GM12878 (cell line): ENCODE data around the gene GNA15. TPM values are rescaled to one million over a fixed set of nuclear protein-coding genes. Genes with fewer than 3 reads are reported as not detected.

Source experiments
- ATAC-seq: fragments of 200-7000 bp; cut with Tn5 transposase; 3 replicates; pipeline ENCODE4 v1.9.1; 2020; ENCODE audit warnings: mild to moderate bottlenecking, moderate library complexity
- BruUV-seq: library from RNA; stranded (reverse); fragments of 400-500 nt; replicated peaks from 2 replicates; lab custom pipeline; 2021; lab: Mats Ljungman, UMichigan
- CTCF ChIA-PET: fragments of 300-600 bp; sonication (Branson Sonifier 250); formaldehyde crosslinking; extraction: SDS; loops from one replicate; lab custom pipeline; 2021; ENCODE audit warnings: inconsistent platforms; lab: Yijun Ruan, JAX
- POLR2A ChIA-PET: fragments of 350-600 bp; formaldehyde crosslinking; extraction: SDS; loops from one replicate; lab custom pipeline; 2021; ENCODE audit warnings: inconsistent platforms; lab: Charles Lee
- RAD21 ChIA-PET: fragments of 300-600 bp; sonication (Branson Sonifier 250); formaldehyde crosslinking; loops from one replicate; lab custom pipeline; 2023; ENCODE audit warnings: antibody characterized with exemption; ENCODE audit not compliant: unreplicated experiment; lab: Charles Lee
- SMC1A ChIA-PET: fragments of 300-600 bp; sonication (Branson Sonifier 250); formaldehyde crosslinking; loops from one replicate; lab custom pipeline; 2023; ENCODE audit not compliant: unreplicated experiment, uncharacterized antibody; lab: Charles Lee
- DNase-seq: peaks from one replicate; pipeline ENCODE4 v3.0.0-alpha.2; 2011; ENCODE audit warnings: low read depth, low spot score
- FAIRE-seq: peaks from 3 replicates; lab custom pipeline; 2011; peaks lifted over from hg19 to GRCh38; lab: Jason Lieb, UNC
- H2AFZ ChIP-seq: 2 replicates; pipeline ENCODE4 v1.6.0; 2011; ENCODE audit warnings: low read depth, low read length, control low read depth; ENCODE audit not compliant: control insufficient read depth
- H3K27ac ChIP-seq: 2 replicates; pipeline ENCODE4 v1.5.1; 2011; ENCODE audit warnings: control low read depth; ENCODE audit not compliant: control insufficient read depth, insufficient read depth
- H3K27me3 ChIP-seq, 2 experiments: replicated peaks in 1 of 2; 2 replicates each; pipeline versions ENCODE4 v1.6.0 to v1.6.1; 2011; ENCODE audit warnings: low read length in 1 of 2; ENCODE audit not compliant: control insufficient read depth in 2 of 2, insufficient read depth in 2 of 2
- H3K36me3 ChIP-seq, 2 experiments: 2 replicates each; pipeline ENCODE4 v1.5.1; 2011; ENCODE audit warnings: low read length in 1 of 2; ENCODE audit not compliant: control insufficient read depth in 2 of 2, insufficient read depth in 2 of 2
- H3K4me1 ChIP-seq: 2 replicates; pipeline ENCODE4 v1.6.1; 2011; ENCODE audit warnings: mild to moderate bottlenecking, low read length, moderate library complexity, mixed read lengths; ENCODE audit not compliant: control insufficient read depth, insufficient read depth
- H3K4me2 ChIP-seq: 2 replicates; pipeline ENCODE4 v1.6.0; 2011; ENCODE audit warnings: control low read depth; ENCODE audit not compliant: control insufficient read depth, insufficient read depth
- H3K4me3 ChIP-seq: fragments of 200-600 bp; sonication (generic); 2 replicates; pipeline ENCODE4 v1.5.1; 2016
- H3K79me2 ChIP-seq: 2 replicates; pipeline ENCODE4 v1.6.0; 2011; ENCODE audit warnings: low read length; ENCODE audit not compliant: control insufficient read depth, insufficient read depth
- H3K9ac ChIP-seq: 2 replicates; pipeline ENCODE4 v1.8.0; 2011; ENCODE audit warnings: low read length, control low read depth, mixed read lengths; ENCODE audit not compliant: control insufficient read depth, insufficient read depth
- H3K9me3 ChIP-seq: replicated peaks from 3 replicates; pipeline ENCODE4 v1.5.1; 2011; ENCODE audit warnings: mild to moderate bottlenecking, low read length; ENCODE audit not compliant: control insufficient read depth, insufficient read depth
- H4K20me1 ChIP-seq: 2 replicates; pipeline ENCODE4 v1.6.0; 2011; ENCODE audit not compliant: control insufficient read depth, insufficient read depth
- BCL11A ChIP-seq: IDR thresholded peaks from 2 replicates; pipeline ENCODE4 v1.6.1; 2011; ENCODE audit warnings: low read depth, low read length
- DPF2 ChIP-seq: fragments of 450-650 bp; IDR thresholded peaks from 2 replicates; pipeline ENCODE4 v1.6.1; 2017; ENCODE audit warnings: mild to moderate bottlenecking
- EGR1 ChIP-seq, 2 experiments: IDR thresholded peaks; 1 replicate in 1 of 2; 2 replicates in 1 of 2; pipeline ENCODE4 v1.6.1; 2011 to 2012; ENCODE audit warnings: low read depth in 2 of 2, low read length in 2 of 2, borderline replicate concordance in 1 of 2, mild to moderate bottlenecking in 1 of 2, moderate library complexity in 1 of 2
- EP300 ChIP-seq, 2 experiments: fragments of 150-350 bp in 1 of 2; IDR thresholded peaks; 2 replicates each; pipeline ENCODE4 v1.6.1; 2011 to 2012; ENCODE audit warnings: low read depth in 2 of 2, low read length in 2 of 2, borderline replicate concordance in 1 of 2, improper control_type of control experiment in 1 of 2, inconsistent platforms in 1 of 2; ENCODE audit not compliant: control insufficient read depth in 1 of 2
- EZH2 ChIP-seq: IDR thresholded peaks from 2 replicates; pipeline ENCODE4 v1.6.1; 2012; ENCODE audit warnings: low read depth, mild to moderate bottlenecking, control low read depth, inconsistent platforms, low read length, borderline replicate concordance; ENCODE audit not compliant: control insufficient read depth
- GATAD2B ChIP-seq: fragments of 450-650 bp; conservative IDR thresholded peaks from 2 replicates; pipeline ENCODE4 v1.6.1; 2017; ENCODE audit warnings: low read depth, mild to moderate bottlenecking, moderate library complexity
- MXI1 ChIP-seq: fragments of 150-350 bp; IDR thresholded peaks from 2 replicates; pipeline ENCODE4 v1.6.1; 2011; ENCODE audit warnings: low read depth, mild to moderate bottlenecking, inconsistent platforms, low read length, improper control_type of control experiment
- POLR2A ChIP-seq: IDR thresholded peaks from 2 replicates; pipeline ENCODE4 v1.6.1; 2011; ENCODE audit warnings: low read depth, mild to moderate bottlenecking, low read length
- RAD51 ChIP-seq: fragments of 450-650 bp; IDR thresholded peaks from 2 replicates; pipeline ENCODE4 v1.6.1; 2016; ENCODE audit warnings: moderate library complexity, mild to moderate bottlenecking, inconsistent platforms
- RB1 ChIP-seq: fragments of 450-650 bp; formaldehyde crosslinking; IDR thresholded peaks from 2 replicates; pipeline ENCODE4 v1.6.1; 2017; ENCODE audit warnings: mild to moderate bottlenecking, borderline replicate concordance
- RCOR1 ChIP-seq: conservative IDR thresholded peaks from 2 replicates; pipeline ENCODE4 v1.6.1; 2012; ENCODE audit warnings: low read depth, low read length, improper control_type of control experiment
- STAT1 ChIP-seq: fragments of 450-650 bp; conservative IDR thresholded peaks from 2 replicates; pipeline ENCODE4 v1.6.1; 2014; ENCODE audit warnings: antibody characterized with exemption, mild to moderate bottlenecking
- TAF1 ChIP-seq: IDR thresholded peaks from 2 replicates; pipeline ENCODE4 v1.6.1; 2011; ENCODE audit warnings: mild to moderate bottlenecking, low read depth, low read length, borderline replicate concordance
- WRNIP1 ChIP-seq: IDR thresholded peaks from 2 replicates; pipeline ENCODE4 v1.6.1; 2011; ENCODE audit warnings: low read depth, low read length, improper control_type of control experiment, borderline replicate concordance
- YBX1 ChIP-seq: fragments of 450-650 bp; IDR thresholded peaks from 2 replicates; pipeline ENCODE4 v1.6.1; 2016; ENCODE audit warnings: antibody characterized with exemption
- WGBS: methylation state at CpG from one replicate; pipeline ENCODE4 v1.1.6; 2016; ENCODE audit warnings: low lambda C conversion rate; ENCODE audit not compliant: insufficient replicate concordance, insufficient coverage; ENCODE audit errors: missing lambda C conversion rate; 5-methylcytosine and 5-hydroxymethylcytosine counted together
- in situ Hi-C: fragments of 300-500 bp; cut with MboI; formaldehyde crosslinking; loops from 9 replicates; pipeline ENCODE4 v1.14.3; 2018; ENCODE audit warnings: mixed read lengths
- intact Hi-C: fragments of 100-400 bp; cut with micrococcal nuclease; formaldehyde crosslinking; loops from one replicate; pipeline ENCODE4 v1.14.2; 2022; ENCODE audit not compliant: unreplicated experiment
- polyA plus RNA-seq, 11 experiments: library from polyadenylated mRNA; depleted of rRNA in 4 of 11; unstranded in 6 of 11; stranded (reverse) in 5 of 11; fragments of >200 nt; fragmentation: Nextera tagmentation in 4 of 11; fragmentation: Illumina TruSeq in 1 of 11; extraction: Ambion mirVana in 4 of 11; extraction: Trizol in 1 of 11; gene quantifications; 1 replicate in 1 of 11; 2 replicates in 10 of 11; pipeline versions ENCODE4 v1.2.1 to v1.2.3, GENCODE V29; 2011 to 2016; ENCODE audit warnings: inconsistent platforms in 2 of 11, missing spikeins in 2 of 11, low read depth in 1 of 11
- total RNA-seq, 4 experiments: library from RNA; depleted of rRNA in 3 of 4; stranded (reverse); fragments of >200 nt in 3 of 4; fragmentation: Illumina TruSeq in 1 of 4; extraction: Trizol in 1 of 4; gene quantifications; 2 replicates each; pipeline versions ENCODE4 v1.2.1 to v1.2.3, GENCODE V29; 2013 to 2021
- TF ChIP-seq, protein P1 (sequence below): fragments of 450-650 bp; IDR thresholded peaks from 2 replicates; pipeline ENCODE4 v1.6.1; 2017; ENCODE audit warnings: mild to moderate bottlenecking, moderate library complexity
- TF ChIP-seq, protein P2 (sequence below): fragments of 450-650 bp; conservative IDR thresholded peaks from 2 replicates; pipeline ENCODE4 v1.6.1; 2017; ENCODE audit warnings: mild to moderate bottlenecking, moderate library complexity

The GNA15 gene
- total and polyA plus RNA-seq, 10 of the 15 experiments (the other 5 are each of a cell fraction or from before 2014, with no cell fraction given) = 0.42 to 18.0 (median 9.4) TPM

DNA sequence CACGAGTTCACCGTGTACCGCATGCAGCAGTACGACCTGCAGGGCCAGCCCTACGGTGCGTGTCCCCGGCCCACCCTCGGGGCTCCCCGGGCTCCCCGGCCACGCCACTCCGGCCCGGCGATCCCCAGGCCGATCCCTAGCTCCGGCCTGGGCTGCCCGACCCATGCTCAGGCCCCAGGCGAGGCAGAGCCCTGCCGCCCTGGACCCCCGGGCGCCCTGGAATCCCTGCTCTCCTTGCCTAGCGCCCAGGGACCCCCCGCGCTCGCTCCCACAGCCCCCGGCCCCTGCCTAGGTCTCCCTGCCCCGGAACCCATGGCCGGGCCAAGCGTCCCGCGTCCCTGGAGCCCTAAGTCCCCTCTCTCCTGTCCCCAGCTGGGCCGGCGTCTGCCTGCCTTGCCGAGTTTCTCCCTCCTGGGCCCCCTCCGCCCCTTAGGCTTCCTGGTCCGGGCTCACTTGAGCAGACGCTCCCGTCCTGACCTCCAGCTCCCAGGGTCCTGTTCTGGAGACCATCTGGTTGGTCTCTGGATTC lies 50.4 kb downstream of the GNA15 start:
- peak overlapping the region; percentile 82 for H2AFZ ChIP-seq
- H3K4me3 ChIP-seq = peak overlapping the region; percentile 76
- H3K36me3 ChIP-seq = peaks cover 0 to 3% of the 10 kb centered on the region in 2 experiments; a peak in 1 of 4 replicates
- H3K9me3 ChIP-seq = no peaks in the 10 kb centered on the region
- in situ Hi-C loops (no loop called here), intact Hi-C loops (no loop called here)
- 2% methylated on average over 10 of the region's 38 CpGs for WGBS
- DNase-seq (no peak), FAIRE-seq (no peak), ATAC-seq (peak; percentile 53)
- ChIA-PET POLR2A (interaction anchor here (0.9 to 1.2 kb wide), 2 partner anchors 11 to 236 kb away, joined by 3 to 5 read pairs; no protein-coding TSS in a partner anchor), RAD21 (interaction anchor here (0.9 kb wide), 1 partner anchor 236 kb away, joined by 3 read pairs; no protein-coding TSS in a partner anchor), SMC1A (interaction anchor here (1.6 kb wide), 1 partner anchor 15 kb away, joined by 4 read pairs; no protein-coding TSS in a partner anchor), CTCF (interaction anchor here (1.1 kb wide), 1 partner anchor 22 kb away, joined by 3 read pairs; no protein-coding TSS in a partner anchor)
- no TSS peak for BruUV-seq
- peaks cover 59% of the 10 kb centered on the region for H3K79me2 ChIP-seq
- peak overlapping the region; percentile 99 for H3K4me2 ChIP-seq
- H3K27me3 ChIP-seq = no peaks in the 10 kb centered on the region
- H3K27ac ChIP-seq = peak overlapping the region; percentile 94
- no peaks in the 10 kb centered on the region for H4K20me1 ChIP-seq
- H3K9ac ChIP-seq = peak overlapping the region; percentile 91
- peaks cover 14% of the 10 kb centered on the region for H3K4me1 ChIP-seq
- no peak for TF ChIP-seq YBX1
- peak; percentile 38; the same call in 1 of the 2 replicates for TF ChIP-seq GATAD2B
- TF ChIP-seq POLR2A = peak; percentile 16; the same call in 1 of the 2 replicates
- TF ChIP-seq EGR1 (IDR thresholded peaks at IDR 0.05; ENCODE audit: borderline replicate concordance in 1 of 2, low read depth in 2 of 2, low read length in 2 of 2) = no peak
- 0 out of 2 replicates have a peak, but pooled peaks have one; percentile 15 for TF ChIP-seq DPF2
- TF ChIP-seq WRNIP1 = no peak
- no peak for TF ChIP-seq TAF1
- no peak for TF ChIP-seq RCOR1
- TF ChIP-seq BCL11A = no peak
- TF ChIP-seq, protein P1, sequence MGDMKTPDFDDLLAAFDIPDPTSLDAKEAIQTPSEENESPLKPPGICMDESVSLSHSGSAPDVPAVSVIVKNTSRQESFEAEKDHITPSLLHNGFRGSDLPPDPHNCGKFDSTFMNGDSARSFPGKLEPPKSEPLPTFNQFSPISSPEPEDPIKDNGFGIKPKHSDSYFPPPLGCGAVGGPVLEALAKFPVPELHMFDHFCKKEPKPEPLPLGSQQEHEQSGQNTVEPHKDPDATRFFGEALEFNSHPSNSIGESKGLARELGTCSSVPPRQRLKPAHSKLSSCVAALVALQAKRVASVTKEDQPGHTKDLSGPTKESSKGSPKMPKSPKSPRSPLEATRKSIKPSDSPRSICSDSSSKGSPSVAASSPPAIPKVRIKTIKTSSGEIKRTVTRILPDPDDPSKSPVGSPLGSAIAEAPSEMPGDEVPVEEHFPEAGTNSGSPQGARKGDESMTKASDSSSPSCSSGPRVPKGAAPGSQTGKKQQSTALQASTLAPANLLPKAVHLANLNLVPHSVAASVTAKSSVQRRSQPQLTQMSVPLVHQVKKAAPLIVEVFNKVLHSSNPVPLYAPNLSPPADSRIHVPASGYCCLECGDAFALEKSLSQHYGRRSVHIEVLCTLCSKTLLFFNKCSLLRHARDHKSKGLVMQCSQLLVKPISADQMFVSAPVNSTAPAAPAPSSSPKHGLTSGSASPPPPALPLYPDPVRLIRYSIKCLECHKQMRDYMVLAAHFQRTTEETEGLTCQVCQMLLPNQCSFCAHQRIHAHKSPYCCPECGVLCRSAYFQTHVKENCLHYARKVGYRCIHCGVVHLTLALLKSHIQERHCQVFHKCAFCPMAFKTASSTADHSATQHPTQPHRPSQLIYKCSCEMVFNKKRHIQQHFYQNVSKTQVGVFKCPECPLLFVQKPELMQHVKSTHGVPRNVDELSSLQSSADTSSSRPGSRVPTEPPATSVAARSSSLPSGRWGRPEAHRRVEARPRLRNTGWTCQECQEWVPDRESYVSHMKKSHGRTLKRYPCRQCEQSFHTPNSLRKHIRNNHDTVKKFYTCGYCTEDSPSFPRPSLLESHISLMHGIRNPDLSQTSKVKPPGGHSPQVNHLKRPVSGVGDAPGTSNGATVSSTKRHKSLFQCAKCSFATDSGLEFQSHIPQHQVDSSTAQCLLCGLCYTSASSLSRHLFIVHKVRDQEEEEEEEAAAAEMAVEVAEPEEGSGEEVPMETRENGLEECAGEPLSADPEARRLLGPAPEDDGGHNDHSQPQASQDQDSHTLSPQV = no peak
- no peak for TF ChIP-seq STAT1
- TF ChIP-seq EP300 (IDR thresholded peaks at IDR 0.05; ENCODE audit: borderline replicate concordance in 1 of 2, control insufficient read depth in 1 of 2, low read depth in 2 of 2, low read length in 2 of 2) = no peak
- peak; percentile 18; the same call in 1 of the 2 replicates for TF ChIP-seq MXI1
- TF ChIP-seq RAD51 = no peak
- TF ChIP-seq, protein P2, sequence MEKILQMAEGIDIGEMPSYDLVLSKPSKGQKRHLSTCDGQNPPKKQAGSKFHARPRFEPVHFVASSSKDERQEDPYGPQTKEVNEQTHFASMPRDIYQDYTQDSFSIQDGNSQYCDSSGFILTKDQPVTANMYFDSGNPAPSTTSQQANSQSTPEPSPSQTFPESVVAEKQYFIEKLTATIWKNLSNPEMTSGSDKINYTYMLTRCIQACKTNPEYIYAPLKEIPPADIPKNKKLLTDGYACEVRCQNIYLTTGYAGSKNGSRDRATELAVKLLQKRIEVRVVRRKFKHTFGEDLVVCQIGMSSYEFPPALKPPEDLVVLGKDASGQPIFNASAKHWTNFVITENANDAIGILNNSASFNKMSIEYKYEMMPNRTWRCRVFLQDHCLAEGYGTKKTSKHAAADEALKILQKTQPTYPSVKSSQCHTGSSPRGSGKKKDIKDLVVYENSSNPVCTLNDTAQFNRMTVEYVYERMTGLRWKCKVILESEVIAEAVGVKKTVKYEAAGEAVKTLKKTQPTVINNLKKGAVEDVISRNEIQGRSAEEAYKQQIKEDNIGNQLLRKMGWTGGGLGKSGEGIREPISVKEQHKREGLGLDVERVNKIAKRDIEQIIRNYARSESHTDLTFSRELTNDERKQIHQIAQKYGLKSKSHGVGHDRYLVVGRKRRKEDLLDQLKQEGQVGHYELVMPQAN = no peak
- TF ChIP-seq RB1 = 0 out of 2 replicates have a peak, but pooled peaks have one; percentile 13
- TF ChIP-seq EZH2 = no peak
